Lower leg skin (tissue), 3 donors: Measurements from ENCODE around the gene SSTR1.

Source experiments
- CTCF ChIP-seq, 3 donors: fragments of 450-650 bp; IDR thresholded peaks; one replicate each; pipeline ENCODE4 v1.5.1; 2016; ENCODE audit warnings: antibody characterized with exemption in 3 of 3, mild to moderate bottlenecking in 3 of 3, moderate library complexity in 2 of 3
- POLR2A ChIP-seq, 2 donors: fragments of 450-650 bp; IDR thresholded peaks; one replicate each; pipeline ENCODE4 v1.6.1; 2016 to 2017; ENCODE audit warnings: antibody characterized with exemption in 2 of 2, mild to moderate bottlenecking in 1 of 2, moderate library complexity in 1 of 2

GRCh38 chr14:38158468-38158867, 49.2 kb upstream of the SSTR1 start:
- no peak for TF ChIP-seq CTCF (IDR thresholded peaks at IDR 0.05)
- TF ChIP-seq POLR2A (IDR thresholded peaks at IDR 0.05), result no peak
